Measurements from ENCODE around the gene DOCK4. TPM values are rescaled to one million over a fixed set of nuclear protein-coding genes. Genes with fewer than 3 reads are reported as not detected.

The DOCK4 gene
- polyA plus RNA-seq, 1 donor from 2014 or later: not detected

DNA sequence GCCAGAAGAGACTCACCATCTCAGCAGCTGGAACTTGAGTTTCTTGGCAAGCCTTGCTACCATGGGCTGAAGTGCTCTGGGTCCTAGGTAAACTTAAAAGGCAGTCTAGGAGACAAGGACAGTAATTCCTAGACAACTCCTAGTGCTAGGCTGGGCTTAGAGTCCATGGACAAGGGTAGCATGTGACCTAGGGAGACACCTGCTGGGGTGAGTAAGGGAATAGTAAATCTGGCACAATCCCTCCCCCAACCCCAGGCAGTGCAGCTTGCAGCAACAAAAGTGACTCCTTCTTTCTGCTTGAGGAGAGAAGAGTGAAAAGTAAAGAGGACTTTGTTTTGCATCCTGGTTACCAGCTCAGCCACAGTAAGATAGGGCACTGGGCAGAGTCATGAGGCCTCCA lies 327.4 kb downstream of the DOCK4 start:
- Mint-ChIP-seq H3K4me3 (no peak overlapping the region), H3K4me1 (no peaks in the 10 kb centered on the region), H3K27ac (no peak overlapping the region), H3K9me3 (peaks cover 2 to 10% (median 4%) of the 10 kb centered on the region in 3 donors), H3K36me3 (no peaks in the 10 kb centered on the region), H3K27me3 (peaks cover 3% of the 10 kb centered on the region)

DNA sequence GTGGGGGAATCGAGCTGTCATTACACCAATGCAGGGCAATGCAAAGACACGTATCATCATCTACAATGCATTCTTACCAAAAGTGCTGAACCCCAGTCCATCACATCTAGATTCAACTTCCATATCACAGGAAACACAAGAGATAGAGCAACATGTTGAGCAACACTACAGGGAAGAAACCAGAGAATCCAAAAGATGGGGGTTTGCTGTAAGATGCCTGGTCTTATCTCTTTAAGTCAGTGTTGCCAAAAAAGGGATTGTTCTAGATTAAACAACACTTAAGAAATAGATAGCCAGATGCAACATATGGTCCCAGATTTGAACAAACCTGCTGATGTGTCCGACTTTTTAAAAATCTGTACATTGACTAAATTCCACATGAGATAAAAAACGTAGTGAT lies 328.3 kb downstream of the DOCK4 start:
- Mint-ChIP-seq H3K9me3 (peaks cover 2 to 10% (median 4%) of the 10 kb centered on the region in 3 donors), H3K4me1 (no peaks in the 10 kb centered on the region), H3K27ac (no peak overlapping the region), H3K36me3 (no peaks in the 10 kb centered on the region), H3K27me3 (peaks cover 3% of the 10 kb centered on the region), H3K4me3 (no peak overlapping the region)

DNA sequence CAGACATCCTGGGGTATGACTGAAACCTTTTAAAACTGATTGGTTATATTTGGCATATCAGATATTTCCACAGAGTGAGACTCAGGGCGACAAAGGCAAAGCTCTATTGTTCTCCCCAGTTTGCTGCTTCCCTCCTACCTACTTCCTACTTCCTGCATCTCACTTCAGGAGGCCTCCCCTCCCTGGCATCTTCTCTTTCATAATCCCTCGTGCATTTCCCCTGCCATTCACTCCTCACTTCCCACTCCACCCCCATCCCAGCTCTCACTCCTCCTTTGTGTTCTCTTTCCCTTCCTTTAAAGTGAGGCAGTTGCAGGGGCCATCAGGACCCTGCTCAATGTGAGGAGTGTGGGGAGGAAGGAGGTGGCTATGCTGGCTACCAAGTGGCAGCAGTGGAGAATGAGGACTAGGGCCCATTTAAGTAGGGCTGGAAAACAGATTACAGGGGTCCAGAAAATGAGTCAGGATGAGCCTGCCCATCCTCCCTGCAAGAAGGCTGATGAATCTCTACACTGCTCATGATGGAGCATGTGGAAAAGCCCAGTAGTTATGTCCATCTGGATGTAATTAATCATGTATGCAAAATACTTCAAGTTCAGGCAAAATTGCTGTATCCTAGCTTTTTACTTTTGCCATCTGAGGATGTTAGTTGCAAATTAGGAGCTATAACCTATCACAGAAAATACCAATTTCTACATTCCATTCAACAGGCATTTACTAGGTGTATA lies 332.1 kb downstream of the DOCK4 start:
- Mint-ChIP-seq H3K36me3 (no peaks in the 10 kb centered on the region), H3K9me3 (peaks cover 0 to 3% (median 0%) of the 10 kb centered on the region in 3 donors), H3K4me3 (no peak overlapping the region), H3K27me3 (peaks cover 3% of the 10 kb centered on the region), H3K27ac (no peak overlapping the region), H3K4me1 (no peaks in the 10 kb centered on the region)

DNA sequence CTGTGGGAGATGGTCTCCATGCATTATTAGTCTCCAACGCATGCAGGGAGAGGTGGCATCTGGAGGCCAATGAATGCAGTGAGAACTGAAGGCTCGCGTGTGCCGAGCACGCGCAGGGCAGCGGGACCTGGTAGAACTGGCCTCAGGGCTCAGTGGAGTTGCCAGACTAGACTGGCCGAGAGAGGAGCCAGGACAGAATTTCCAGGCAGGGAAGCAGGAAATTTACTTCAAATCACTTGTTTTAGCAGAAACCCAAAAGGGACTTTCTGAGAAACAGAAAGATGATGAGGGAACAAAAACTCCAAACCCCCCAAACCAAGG lies 332.9 kb downstream of the DOCK4 start:
- H3K27me3 Mint-ChIP-seq: peaks cover 3% of the 10 kb centered on the region
- H3K9me3 Mint-ChIP-seq: peaks cover 0 to 3% (median 0%) of the 10 kb centered on the region in 3 donors

DNA sequence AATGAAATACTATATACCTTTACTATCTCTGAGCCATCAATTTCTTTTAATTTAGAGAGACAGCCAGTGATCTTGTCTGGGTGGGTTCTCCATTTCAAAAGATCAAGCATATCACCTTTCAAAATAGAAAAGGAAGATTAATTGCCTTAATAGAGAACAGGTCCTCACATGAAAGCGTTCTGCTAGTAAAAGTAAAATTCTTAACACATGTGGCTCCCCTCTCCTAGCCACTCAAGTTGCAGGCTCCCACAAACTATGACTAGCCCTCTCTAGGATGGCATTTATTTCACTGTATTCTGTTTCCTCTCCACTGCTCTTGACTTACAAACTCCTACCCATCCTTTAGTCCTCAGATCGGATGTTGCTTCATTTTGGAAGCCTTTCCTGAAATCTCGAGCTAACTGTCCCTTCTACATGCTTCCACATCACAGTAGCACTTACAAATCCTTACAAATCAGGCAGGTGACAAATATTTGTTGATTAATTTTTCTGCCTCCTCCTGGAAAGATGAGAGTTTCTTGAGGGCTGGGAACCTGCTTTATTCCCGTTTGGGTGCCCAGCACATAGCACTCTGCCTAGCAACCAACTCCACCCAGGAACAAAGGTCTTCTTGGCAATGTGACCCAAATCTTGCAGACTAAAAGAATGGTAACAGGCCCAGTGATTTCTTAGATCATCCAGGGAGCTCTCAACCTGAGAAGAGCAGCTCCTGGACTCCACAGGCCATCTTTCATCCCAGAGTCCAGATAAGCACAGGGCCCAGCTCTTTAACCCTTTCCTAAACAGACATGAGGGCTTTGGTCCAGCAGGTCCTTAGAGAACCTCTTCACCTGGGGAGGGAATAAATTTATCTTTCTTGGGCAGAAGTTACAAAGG lies 333.5 kb downstream of the DOCK4 start:
- Mint-ChIP-seq H3K9me3 (peaks cover 0 to under 1% (median 0%) of the 10 kb centered on the region in 3 donors), H3K4me1 (no peaks in the 10 kb centered on the region), H3K27me3 (peaks cover 3% of the 10 kb centered on the region), H3K36me3 (no peaks in the 10 kb centered on the region), H3K27ac (no peak overlapping the region), H3K4me3 (no peak overlapping the region)

More for the DNA sequence above, 332.9 kb downstream of the DOCK4 start:
- no peaks in the 10 kb centered on the region for H3K4me1 Mint-ChIP-seq
- no peaks in the 10 kb centered on the region for H3K36me3 Mint-ChIP-seq
- no peak overlapping the region for H3K4me3 Mint-ChIP-seq
- no peak overlapping the region for H3K27ac Mint-ChIP-seq

DNA sequence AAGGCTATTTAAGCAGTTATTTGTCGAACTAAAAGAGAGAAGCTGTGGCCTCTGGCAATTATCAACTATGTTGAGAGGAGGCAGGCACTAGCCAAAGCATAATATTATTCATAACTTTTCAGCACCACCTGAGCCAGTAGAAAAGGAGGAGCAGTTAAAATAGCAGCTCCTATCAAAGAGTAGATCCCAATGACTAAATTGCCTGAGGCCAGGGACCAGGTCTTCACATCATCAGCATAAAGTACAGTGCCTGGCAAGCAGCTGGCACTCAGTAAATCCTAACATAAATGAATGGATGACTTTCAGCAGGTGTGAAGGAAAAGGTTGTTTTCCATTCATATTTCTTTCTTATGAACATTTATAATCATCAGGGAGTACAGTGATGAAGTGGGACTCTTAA lies 334.9 kb downstream of the DOCK4 start:
- H3K27me3 Mint-ChIP-seq: peaks cover 2% of the 10 kb centered on the region
- H3K9me3 Mint-ChIP-seq: no peaks in the 10 kb centered on the region
- no peaks in the 10 kb centered on the region for H3K4me1 Mint-ChIP-seq
- no peak overlapping the region for H3K4me3 Mint-ChIP-seq
- H3K27ac Mint-ChIP-seq: no peak overlapping the region
- H3K36me3 Mint-ChIP-seq: no peaks in the 10 kb centered on the region

DNA sequence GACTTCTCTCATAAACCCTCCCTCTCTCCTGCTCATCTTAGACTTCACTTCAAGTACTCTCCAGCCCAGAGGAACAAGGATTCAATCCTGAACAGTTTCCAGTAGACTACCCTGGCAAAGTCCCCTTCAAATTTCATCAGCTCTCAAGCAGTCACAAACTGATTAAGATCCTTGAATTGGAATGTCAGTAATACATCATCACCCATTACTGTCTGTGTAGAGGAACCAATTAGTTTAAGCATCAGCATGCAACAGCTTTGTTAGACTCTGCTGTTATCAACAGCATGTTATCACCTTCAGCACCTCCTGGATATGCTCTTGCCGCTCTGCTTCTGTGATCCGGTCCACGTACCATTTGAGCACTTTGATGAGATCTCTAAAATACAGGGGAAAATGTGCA lies 336.9 kb downstream of the DOCK4 start:
- Mint-ChIP-seq H3K27ac (no peak overlapping the region), H3K4me3 (no peak overlapping the region), H3K27me3 (no peaks in the 10 kb centered on the region), H3K4me1 (no peaks in the 10 kb centered on the region), H3K9me3 (no peaks in the 10 kb centered on the region), H3K36me3 (no peaks in the 10 kb centered on the region)

DNA sequence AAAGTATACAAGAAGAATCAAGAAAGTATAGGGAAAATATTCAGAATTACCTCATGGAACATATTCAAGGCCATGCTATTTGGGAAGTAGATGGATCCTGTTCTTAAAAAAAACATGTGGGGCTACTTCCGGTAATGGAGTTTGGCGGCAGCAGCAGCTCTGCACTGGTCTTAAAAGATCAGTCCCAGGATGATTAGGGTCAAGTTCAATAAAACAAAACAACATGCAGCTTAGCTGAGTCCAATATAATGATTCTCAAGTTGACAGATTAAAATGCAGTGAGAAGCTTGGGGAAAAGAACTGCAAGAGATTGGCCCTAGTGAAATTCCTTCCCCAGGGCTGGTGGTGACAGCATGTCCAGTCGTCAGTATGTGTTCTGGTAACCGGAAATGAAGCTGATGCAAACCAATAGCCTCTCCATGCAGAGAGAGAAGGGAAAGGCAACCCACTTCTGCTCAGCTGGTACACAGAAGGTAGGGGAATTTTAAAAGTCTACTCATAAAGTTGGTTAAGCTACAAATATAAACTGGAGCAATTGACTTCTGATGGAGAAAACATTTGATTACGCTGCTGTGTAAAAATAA lies 338.8 kb downstream of the DOCK4 start:
- H3K4me3 Mint-ChIP-seq: no peak overlapping the region
- no peaks in the 10 kb centered on the region for H3K4me1 Mint-ChIP-seq
- no peak overlapping the region for H3K27ac Mint-ChIP-seq
- no peaks in the 10 kb centered on the region for H3K36me3 Mint-ChIP-seq
- no peaks in the 10 kb centered on the region for H3K9me3 Mint-ChIP-seq
- H3K27me3 Mint-ChIP-seq: no peaks in the 10 kb centered on the region

DNA sequence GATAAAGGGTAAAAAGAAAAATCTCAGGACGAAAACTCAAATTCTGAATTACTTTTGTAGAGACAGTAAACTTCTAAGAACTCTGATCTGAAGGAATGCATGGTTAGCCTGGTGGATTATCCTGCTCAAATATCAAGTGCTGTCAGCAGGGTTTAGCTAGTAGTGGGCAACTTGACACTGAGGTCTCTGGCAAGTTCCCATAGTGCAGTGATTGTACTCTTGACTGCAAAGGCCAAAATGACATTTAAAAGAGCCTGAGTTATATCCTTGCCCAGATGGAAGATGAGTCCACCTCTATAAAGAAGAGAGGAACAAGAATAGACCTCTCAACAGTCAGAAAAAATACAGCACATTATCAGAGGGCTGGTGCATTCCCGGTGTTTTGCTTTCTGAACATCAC lies 339.4 kb downstream of the DOCK4 start:
- Mint-ChIP-seq H3K27ac (no peak overlapping the region), H3K27me3 (no peaks in the 10 kb centered on the region), H3K36me3 (no peaks in the 10 kb centered on the region), H3K9me3 (no peaks in the 10 kb centered on the region), H3K4me3 (no peak overlapping the region), H3K4me1 (no peaks in the 10 kb centered on the region)

DNA sequence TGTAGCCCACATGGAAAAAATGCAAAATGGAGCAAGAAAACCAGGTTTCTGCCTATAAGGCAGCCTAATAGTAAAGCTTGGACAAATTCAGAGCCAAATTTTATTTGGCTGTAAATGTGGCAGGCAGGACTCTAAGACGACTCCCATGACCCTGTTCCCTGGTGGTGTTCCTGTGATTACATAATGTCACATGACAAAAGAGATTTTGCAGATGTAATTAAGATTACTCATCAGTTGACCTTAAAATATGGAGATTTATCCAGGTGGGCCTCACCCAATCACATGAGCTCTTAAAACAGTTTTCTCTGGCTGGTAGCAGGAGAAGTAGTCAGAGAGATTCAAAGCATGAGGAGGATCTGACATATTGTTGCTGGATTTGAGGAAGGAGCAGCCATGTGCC lies 340.8 kb downstream of the DOCK4 start:
- H3K4me3 Mint-ChIP-seq: no peak overlapping the region
- no peaks in the 10 kb centered on the region for H3K4me1 Mint-ChIP-seq
- no peaks in the 10 kb centered on the region for H3K9me3 Mint-ChIP-seq
- no peaks in the 10 kb centered on the region for H3K27me3 Mint-ChIP-seq
- H3K27ac Mint-ChIP-seq: no peak overlapping the region
- no peaks in the 10 kb centered on the region for H3K36me3 Mint-ChIP-seq

DNA sequence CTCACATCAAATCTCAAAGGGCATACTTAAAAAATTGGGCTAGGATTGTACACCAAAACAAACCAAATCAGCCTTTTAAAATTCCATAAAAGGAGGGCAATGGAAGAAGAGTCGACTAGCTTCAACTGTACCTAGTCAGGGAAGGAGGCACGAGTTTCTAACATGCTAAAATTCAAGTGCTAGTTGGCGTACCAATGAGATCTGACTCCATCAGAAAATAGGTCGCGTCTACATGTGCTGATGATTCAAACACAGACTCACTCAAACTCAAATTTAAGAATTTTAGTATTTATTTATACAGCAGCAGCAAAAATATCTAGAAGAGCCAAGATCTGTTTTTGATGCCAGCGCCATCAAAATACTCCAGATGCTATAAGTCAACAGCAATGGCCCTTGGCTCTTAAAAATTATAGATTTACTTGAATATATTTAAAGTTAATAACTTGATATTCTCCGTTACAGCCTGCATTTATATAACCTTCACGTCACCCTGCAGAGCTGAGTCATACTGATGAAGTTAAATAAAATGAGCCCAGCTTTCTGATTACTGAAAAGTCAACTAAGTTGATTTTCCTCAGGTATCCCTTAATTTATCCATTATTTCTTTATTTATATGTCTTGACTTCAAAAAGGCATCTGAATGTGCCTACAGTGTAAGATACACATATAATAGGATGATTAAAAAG lies 341.8 kb downstream of the DOCK4 start:
- H3K4me1 Mint-ChIP-seq: no peaks in the 10 kb centered on the region
- no peak overlapping the region for H3K4me3 Mint-ChIP-seq
- no peaks in the 10 kb centered on the region for H3K36me3 Mint-ChIP-seq
- no peak overlapping the region for H3K27ac Mint-ChIP-seq
- peaks cover 3% of the 10 kb centered on the region for H3K27me3 Mint-ChIP-seq
- H3K9me3 Mint-ChIP-seq: peaks cover 0 to 2% (median 0%) of the 10 kb centered on the region in 3 donors

DNA sequence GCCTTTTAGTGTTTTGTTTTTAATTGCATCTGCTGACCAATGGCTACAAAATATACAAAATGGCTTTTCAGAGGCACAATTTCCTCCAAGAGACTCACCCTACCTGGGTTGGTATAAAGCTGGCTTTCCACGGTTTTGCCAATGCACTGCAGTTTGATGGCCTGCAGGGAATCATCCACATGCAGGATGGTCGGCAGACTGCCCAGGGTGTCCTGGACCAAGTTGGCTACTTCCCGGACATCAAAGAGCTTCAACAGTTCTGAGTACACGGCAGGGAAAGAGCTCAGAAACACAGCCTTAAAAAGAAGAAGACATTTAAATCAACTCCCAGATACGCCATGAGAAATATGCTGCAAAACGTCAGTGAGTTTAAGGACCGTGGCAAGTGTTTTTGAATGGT lies 342.9 kb downstream of the DOCK4 start:
- no peak overlapping the region for H3K4me3 Mint-ChIP-seq
- H3K4me1 Mint-ChIP-seq: no peaks in the 10 kb centered on the region
- peaks cover 3% of the 10 kb centered on the region for H3K27me3 Mint-ChIP-seq
- H3K9me3 Mint-ChIP-seq: peaks cover 0 to 2% (median 0%) of the 10 kb centered on the region in 3 donors
- H3K27ac Mint-ChIP-seq: no peak overlapping the region
- no peaks in the 10 kb centered on the region for H3K36me3 Mint-ChIP-seq

DNA sequence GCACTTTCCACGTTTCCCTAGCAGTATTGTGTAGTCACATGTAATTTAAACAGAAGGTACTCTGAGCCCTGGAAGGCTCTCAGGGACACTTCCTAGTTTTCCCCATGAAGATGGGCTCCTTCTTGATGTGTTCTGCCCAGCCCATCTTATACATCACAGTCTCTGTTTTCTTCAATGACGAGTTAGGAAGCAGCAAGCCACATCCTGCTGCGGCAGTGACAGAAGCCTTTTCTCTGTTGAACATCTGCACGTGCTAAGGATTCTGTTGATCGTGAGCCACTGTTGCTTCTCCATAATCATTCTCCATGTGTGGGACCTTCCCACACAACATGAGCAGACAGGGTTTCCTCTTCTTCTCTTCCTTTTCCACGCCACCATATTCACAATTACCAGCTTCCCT lies 346.0 kb downstream of the DOCK4 start:
- no peaks in the 10 kb centered on the region for H3K4me1 Mint-ChIP-seq
- H3K9me3 Mint-ChIP-seq: peaks cover 0 to 2% (median 0%) of the 10 kb centered on the region in 3 donors
- H3K27ac Mint-ChIP-seq: no peak overlapping the region
- peaks cover 4% of the 10 kb centered on the region for H3K27me3 Mint-ChIP-seq
- H3K4me3 Mint-ChIP-seq: no peak overlapping the region
- no peaks in the 10 kb centered on the region for H3K36me3 Mint-ChIP-seq

DNA sequence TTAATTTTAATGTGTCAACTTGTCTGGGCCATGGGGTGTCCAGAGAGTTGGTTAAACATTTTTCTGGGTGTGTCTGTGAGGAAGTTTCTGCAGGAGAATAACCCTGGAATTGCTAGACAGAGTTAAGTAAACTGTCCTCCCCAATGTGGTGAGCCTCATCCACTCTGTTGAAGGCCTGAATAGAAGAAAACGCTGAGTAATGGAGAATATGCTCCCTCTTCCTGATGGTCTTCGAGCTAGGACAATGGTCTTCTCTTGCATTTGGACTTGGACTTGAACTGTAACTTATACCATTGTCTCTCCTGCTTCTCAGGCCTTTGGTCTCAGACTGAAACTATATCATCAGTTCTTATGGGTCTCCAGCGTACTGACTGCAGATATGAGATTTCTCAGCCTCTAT lies 347.9 kb downstream of the DOCK4 start:
- no peak overlapping the region for H3K4me3 Mint-ChIP-seq
- no peaks in the 10 kb centered on the region for H3K4me1 Mint-ChIP-seq
- peaks cover 0 to 2% (median 0%) of the 10 kb centered on the region in 3 donors for H3K9me3 Mint-ChIP-seq
- H3K27ac Mint-ChIP-seq: peak overlapping the region in 1 of 3 donors; percentile 72
- H3K27me3 Mint-ChIP-seq: peaks cover 6% of the 10 kb centered on the region
- H3K36me3 Mint-ChIP-seq: no peaks in the 10 kb centered on the region

DNA sequence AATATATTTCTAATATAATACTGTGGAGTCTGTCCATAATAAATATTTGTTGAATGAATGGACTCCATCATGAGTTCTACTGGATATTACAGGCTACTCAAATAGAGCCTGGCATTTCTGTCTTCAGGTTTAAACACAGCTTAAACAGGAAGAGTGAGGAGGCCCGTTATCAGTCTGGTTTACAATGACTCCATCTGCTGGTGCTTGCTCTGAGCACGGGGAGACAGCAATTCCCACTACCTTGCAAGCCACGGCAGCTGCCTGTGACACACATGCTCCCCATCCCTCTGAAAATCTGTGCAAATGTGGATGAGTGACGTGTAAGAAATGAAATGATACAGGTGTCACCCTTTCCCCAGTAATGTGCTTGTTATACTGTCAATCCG lies 350.4 kb downstream of the DOCK4 start:
- Mint-ChIP-seq H3K4me1 (no peaks in the 10 kb centered on the region), H3K36me3 (no peaks in the 10 kb centered on the region), H3K4me3 (no peak overlapping the region), H3K27me3 (peaks cover 6% of the 10 kb centered on the region), H3K9me3 (peaks cover 0 to 2% (median 0%) of the 10 kb centered on the region in 3 donors), H3K27ac (no peak overlapping the region)
